AG04450 (cell line): Measurements from ENCODE around the gene RPL39L. TPM values are rescaled to one million over a fixed set of nuclear protein-coding genes. Genes with fewer than 3 reads are reported as not detected.
"Not testable (repeated sequence)": the region's sequence is repeated elsewhere in the genome, so short reads cannot be mapped to it uniquely, and the experiment has no call there.

ENCODE experiments used
- CTCF ChIA-PET: fragments of 300-600, 350-600 bp; formaldehyde crosslinking; extraction: SDS; loops from one replicate; lab custom pipeline; 2022; ENCODE audit warnings: antibody characterized with exemption, inconsistent platforms; lab: Charles Lee
- POLR2A ChIA-PET: fragments of 350-600 bp; formaldehyde crosslinking; extraction: SDS; loops from one replicate; lab custom pipeline; 2021; ENCODE audit warnings: antibody characterized with exemption, inconsistent platforms; lab: Yijun Ruan, JAX
- DNase-seq: peaks from one replicate; pipeline ENCODE4 v3.0.0-alpha.2; 2011; ENCODE audit warnings: low read depth, low spot score
- H3K27ac ChIP-seq: one replicate; pipeline ENCODE4 v1.5.1; 2012; ENCODE audit warnings: low read depth, low read length, control low read depth
- H3K27me3 ChIP-seq: one replicate; pipeline ENCODE4 v1.6.0; 2012; ENCODE audit warnings: low read length; ENCODE audit not compliant: control insufficient read depth, insufficient read depth
- H3K4me3 ChIP-seq: 2 replicates; pipeline ENCODE4 v1.5.1; 2011; ENCODE audit warnings: mild to moderate bottlenecking, low read depth, low read length, control low read depth
- H3K9me3 ChIP-seq: 2 replicates; pipeline ENCODE4 v1.5.1; 2012; ENCODE audit warnings: low read length; ENCODE audit not compliant: control insufficient read depth, insufficient read depth
- CTCF ChIP-seq: IDR thresholded peaks from 2 replicates; pipeline ENCODE4 v1.5.1; 2011; ENCODE audit warnings: low read depth, low read length, control low read depth, inconsistent platforms
- polyA plus RNA-seq: library from polyadenylated mRNA; depleted of rRNA; stranded (reverse); fragments of >200 nt; gene quantifications from 2 replicates; pipeline ENCODE4 v1.2.3, GENCODE V29; 2011

RPL39L gene
- polyA plus RNA-seq, 1 experiment: 17.0 TPM

DNA sequence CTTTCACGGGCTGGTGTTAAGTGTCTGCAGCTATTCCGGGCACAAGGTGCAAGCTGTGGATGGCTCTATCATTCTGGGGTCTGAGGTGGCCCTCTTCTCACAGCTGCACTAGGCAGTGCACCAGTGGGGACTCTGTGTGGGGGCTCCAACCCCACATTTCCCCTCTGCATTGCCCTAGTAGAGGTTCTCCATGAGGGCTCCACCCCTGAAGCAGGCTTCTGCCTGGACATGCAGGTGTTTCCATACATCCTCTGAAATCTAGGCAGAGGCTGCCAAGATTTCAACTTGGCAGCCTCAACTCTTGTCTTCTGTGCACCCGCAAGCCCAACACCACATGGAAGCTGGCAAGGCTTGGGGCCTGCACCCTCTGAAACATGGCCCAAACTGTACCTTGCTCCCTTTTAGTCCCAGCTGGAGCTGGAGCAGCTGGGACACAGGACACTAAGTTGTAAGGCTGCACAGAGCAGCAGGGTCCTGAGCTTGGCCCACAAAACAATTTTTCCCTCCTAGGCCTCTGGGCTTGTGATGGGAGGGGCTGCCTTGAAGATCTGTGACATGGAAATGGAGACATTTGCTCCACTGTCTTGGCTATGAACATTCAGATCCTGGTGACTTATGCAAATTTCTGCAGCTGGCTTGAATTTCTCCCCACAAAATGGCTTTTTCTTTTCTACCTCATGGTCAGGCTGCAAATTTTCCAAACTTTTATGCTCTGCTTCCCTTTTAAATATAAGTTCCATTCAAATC lies 6.0 kb upstream of the RPL39L start:
- DNase-seq: no peak
- TF ChIP-seq CTCF: no peak
- peaks cover 8% of the 10 kb centered on the region for H3K9me3 ChIP-seq
- H3K27me3 ChIP-seq: peaks cover 20% of the 10 kb centered on the region
- no peak overlapping the region for H3K27ac ChIP-seq
- H3K4me3 ChIP-seq: no peak overlapping the region
- ChIA-PET POLR2A (no interaction called here), CTCF (interaction anchor here (1.0 kb wide), 1 partner anchor 32 kb away, joined by 3 read pairs; no protein-coding TSS in a partner anchor)

- POLR2A ChIA-PET: interaction anchor here (0.6 to 1.2 kb wide), 5 partner anchors 11 to 540 kb away, joined by 3 to 6 read pairs (median 4); partner anchors contain the start of gene EIF4A2
- peaks cover 7% of the 10 kb centered on the region for H3K9me3 ChIP-seq
Measured at GRCh38 chr3:187139895-187140253, 578 bp upstream of the RPL39L start.

DNA sequence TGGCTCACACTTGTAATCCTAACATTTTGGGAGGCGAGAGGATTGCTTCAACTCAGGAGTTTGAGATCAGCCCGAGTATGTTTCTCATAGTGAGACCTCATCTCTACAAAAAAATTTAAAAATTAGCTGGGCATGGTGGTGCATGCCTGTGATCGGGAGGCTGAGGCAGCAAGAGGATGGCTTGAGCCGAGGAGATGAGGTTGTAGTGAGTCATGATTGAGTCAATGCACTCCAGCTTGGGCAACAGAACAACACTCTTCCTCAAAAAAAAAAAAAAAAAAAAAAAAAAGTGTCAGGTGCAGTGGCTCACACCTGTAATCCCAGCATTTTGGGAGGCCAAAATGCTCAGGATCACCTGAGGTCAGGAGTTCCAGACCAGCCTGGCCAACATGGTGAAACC lies 2.4 kb downstream of the RPL39L start:
- no peak for TF ChIP-seq CTCF
- DNase-seq: peak; percentile 13
- Histone ChIP-seq H3K27me3 (peaks cover 2% of the 10 kb centered on the region), H3K4me3 (no peak overlapping the region), H3K27ac (no peak overlapping the region), H3K9me3 (peaks cover 6% of the 10 kb centered on the region; the same call in 1 of the 2 replicates)
- CTCF ChIA-PET: interaction anchor here (1.5 kb wide), 1 partner anchor 28 kb away, joined by 11 read pairs; no protein-coding TSS in a partner anchor
- POLR2A ChIA-PET: interaction anchor here (0.7 kb wide), 1 partner anchor 8 kb away, joined by 12 read pairs; no protein-coding TSS in a partner anchor

More at GRCh38 chr3:187139895-187140253, 578 bp upstream of the RPL39L start:
- H3K4me3 ChIP-seq: peak overlapping the region; percentile 79
- DNase-seq: no peak
- no peak overlapping the region for H3K27ac ChIP-seq
- no peak for TF ChIP-seq CTCF
- CTCF ChIA-PET: interaction anchor here (0.6 to 4.2 kb wide), 62 partner anchors 10 to 1480 kb away, joined by 3 to 67 read pairs (median 4); partner anchors contain the start of gene RTP2
- peaks cover 12% of the 10 kb centered on the region for H3K27me3 ChIP-seq

GRCh38 chr3:187136337-187136736 lies 3.0 kb downstream of the RPL39L start:
- CTCF ChIA-PET: interaction anchor here (1.5 kb wide), 1 partner anchor 29 kb away, joined by 11 read pairs; no protein-coding TSS in a partner anchor
- TF ChIP-seq CTCF: no peak
- DNase-seq: no peak
- POLR2A ChIA-PET: interaction anchor here (0.7 kb wide), 1 partner anchor 7 kb away, joined by 12 read pairs; no protein-coding TSS in a partner anchor
- no peak overlapping the region for H3K4me3 ChIP-seq
- no peak overlapping the region for H3K27ac ChIP-seq
- H3K9me3 ChIP-seq: peaks cover 6% of the 10 kb centered on the region; the same call in 1 of the 2 replicates
- H3K27me3 ChIP-seq: no peaks in the 10 kb centered on the region

DNA sequence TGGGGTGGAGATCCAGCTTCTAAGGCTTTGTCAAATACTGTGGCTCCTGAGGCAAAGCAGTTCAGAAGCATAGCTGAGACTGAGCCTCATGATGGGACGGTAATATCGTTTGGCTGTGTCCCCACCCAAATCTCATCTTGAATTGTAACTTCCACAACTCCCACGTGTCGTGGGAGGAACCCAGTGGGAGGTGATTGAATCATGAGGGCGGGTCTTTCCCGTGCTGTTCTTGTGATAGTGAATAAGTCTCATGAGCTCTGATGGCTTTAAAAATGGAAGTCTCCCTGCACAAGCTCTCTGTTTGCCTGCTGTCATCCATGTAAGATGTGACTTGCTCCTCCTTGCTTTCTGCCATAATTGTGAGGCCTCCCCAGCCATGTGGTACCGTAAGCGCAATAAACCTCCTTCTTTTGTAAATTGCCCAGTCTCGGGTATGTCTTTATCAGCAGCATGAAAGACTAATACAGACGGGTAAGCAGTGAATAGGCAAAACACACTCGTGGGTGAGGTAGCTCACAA lies 4.1 kb downstream of the RPL39L start:
- H3K4me3 ChIP-seq, H3K9me3 ChIP-seq, DNase-seq, H3K27ac ChIP-seq, POLR2A ChIA-PET, H3K27me3 ChIP-seq: not testable (repeated sequence)
- CTCF ChIA-PET: interaction anchor here (1.5 to 2.2 kb wide), 2 partner anchors 23 to 30 kb away, joined by 10 to 11 read pairs; no protein-coding TSS in a partner anchor

DNA sequence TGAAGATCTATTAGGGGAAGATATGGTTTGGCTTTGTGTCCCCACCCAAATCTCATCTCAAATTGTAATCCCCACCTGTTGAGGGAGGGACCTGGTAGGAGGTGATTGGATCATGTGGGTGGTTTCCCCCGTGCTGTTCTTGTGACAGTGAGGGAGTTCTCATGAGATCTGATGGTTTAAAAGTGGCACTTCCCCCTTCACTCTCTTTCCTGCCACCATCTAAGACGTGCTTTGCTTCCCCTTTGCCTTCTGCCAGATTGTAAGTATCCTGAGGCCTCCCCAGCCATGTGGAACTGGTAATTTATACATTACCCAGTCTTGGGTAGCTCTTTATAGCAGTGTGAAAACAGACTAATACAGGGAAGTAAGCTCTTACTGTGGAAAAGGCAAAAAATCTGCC lies 6.1 kb downstream of the RPL39L start:
- H3K27ac ChIP-seq, POLR2A ChIA-PET, H3K27me3 ChIP-seq, H3K9me3 ChIP-seq, H3K4me3 ChIP-seq, DNase-seq: not testable (repeated sequence)
- CTCF ChIA-PET: interaction anchor here (2.1 kb wide), 1 partner anchor 32 kb away, joined by 6 read pairs; no protein-coding TSS in a partner anchor
